ENCODE results near the gene UBE2C. TPM values are rescaled to one million over a fixed set of nuclear protein-coding genes. Genes with fewer than 3 reads are reported as not detected.

UBE2C gene
- total RNA-seq, 1 donor from 2014 or later = 1.4 TPM

DNA sequence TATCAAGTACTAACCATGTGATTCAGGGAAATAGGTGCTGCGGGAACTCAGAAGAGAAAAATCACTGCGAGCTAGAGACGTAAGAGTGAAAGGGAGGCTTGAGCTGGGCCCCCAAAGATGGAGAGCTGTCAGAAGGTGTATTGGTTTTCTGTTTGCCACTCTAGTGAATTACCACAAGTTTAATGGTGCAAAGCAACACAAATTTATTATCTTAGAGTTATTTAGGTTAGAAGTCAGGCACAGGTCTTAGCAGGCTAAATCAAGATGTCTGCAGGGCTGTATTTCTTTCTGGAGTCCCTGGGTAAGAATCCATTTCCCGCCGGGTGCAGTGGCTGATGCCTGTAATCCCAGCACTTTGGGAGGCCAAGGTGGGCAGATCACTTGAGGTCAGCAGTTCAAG, 47.5 kb downstream of the UBE2C start:
- Histone ChIP-seq H3K4me1 (peaks cover 21% of the 10 kb centered on the region), H3K4me3 (no peak overlapping the region), H3K9me3 (no peaks in the 10 kb centered on the region), H3K27me3 (no peaks in the 10 kb centered on the region), H3K27ac (no peak overlapping the region), H3K36me3 (no peaks in the 10 kb centered on the region)
- intact Hi-C loops (cut with DNase I) = no loop called here
- DNase-seq = no peak
- ATAC-seq = no peak
- TF ChIP-seq, protein P1, sequence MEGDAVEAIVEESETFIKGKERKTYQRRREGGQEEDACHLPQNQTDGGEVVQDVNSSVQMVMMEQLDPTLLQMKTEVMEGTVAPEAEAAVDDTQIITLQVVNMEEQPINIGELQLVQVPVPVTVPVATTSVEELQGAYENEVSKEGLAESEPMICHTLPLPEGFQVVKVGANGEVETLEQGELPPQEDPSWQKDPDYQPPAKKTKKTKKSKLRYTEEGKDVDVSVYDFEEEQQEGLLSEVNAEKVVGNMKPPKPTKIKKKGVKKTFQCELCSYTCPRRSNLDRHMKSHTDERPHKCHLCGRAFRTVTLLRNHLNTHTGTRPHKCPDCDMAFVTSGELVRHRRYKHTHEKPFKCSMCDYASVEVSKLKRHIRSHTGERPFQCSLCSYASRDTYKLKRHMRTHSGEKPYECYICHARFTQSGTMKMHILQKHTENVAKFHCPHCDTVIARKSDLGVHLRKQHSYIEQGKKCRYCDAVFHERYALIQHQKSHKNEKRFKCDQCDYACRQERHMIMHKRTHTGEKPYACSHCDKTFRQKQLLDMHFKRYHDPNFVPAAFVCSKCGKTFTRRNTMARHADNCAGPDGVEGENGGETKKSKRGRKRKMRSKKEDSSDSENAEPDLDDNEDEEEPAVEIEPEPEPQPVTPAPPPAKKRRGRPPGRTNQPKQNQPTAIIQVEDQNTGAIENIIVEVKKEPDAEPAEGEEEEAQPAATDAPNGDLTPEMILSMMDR (IDR thresholded peaks at IDR 0.05) = no peak

DNA sequence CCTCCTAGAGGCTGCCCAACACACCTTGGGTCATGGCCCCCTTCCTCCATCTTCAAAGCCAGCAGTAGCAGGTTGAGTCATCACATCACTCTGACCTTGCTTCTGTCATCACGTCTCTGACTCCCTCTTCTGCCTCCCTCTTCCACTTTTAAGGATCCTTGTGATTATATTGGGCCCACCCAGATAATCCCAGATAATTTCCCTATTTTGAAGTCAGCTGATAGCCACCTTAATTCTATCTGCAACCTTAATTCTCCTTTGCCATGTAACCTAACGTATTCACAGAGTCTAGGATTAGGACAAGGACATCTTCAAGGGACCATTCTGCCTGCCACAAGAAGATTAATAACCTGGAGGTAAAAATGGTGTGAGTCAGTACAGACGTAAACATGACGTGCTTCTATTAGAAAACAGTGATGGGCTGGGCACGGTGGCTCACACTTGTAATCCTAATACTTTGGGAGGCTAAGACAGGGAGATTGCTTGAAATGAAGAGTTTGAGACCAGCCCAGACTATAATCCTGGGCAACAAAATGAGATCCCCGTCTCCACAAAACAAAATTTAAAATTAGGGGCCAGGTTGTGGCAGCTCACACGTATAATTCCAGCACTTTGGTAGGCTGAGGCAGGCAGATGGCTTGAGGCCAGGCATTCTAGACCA, 48.2 kb downstream of the UBE2C start:
- Histone ChIP-seq H3K36me3 (no peaks in the 10 kb centered on the region), H3K4me1 (peaks cover 15% of the 10 kb centered on the region), H3K27me3 (no peaks in the 10 kb centered on the region), H3K9me3 (no peaks in the 10 kb centered on the region), H3K4me3 (no peak overlapping the region), H3K27ac (no peak overlapping the region)
- DNase-seq (no peak), ATAC-seq (no peak)
- TF ChIP-seq, protein P1 (IDR thresholded peaks at IDR 0.05) = no peak
- intact Hi-C loops (cut with DNase I) = no loop called here

DNA sequence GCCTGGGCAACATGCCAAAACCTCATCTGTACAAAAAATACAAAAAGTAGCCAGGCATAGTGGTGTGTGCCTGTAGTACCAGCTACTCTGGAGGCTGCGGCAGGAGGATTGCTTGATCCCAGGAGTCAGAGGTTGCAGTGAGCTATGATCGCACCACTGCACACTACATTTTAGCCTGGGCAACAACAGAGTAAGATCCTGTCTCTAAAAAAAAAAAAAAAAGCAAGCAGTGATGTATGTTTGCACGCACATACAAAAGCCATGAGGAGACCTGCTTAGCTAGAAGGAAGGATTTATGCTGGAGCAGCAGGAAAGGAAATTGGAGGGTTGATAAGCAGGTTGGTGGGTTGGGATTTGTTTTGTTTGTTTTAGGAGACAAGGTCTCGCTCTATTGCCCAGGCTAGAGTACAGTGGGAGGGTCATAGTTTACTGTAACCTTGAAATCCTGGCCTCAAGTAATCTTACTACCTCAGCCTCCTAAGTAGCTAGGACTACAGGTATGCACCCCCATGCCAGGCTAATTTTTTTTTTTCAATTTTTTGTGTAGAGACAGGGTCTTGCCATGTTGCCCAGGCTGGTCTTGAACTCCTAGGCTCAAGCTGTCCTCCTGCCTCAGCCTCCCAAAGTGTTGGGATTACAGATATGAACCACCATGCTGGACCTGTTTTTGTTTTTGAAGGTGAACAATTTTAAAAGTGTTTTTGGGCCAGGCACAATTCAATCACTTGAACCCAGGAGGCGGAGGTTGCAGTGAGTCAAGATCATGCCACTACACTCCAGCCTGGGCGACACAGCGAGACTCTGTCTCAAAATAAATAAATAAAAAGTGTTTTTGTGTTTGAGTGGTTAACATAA, 49.0 kb downstream of the UBE2C start:
- no peak for DNase-seq
- no peak overlapping the region for H3K4me3 ChIP-seq
- H3K36me3 ChIP-seq = no peaks in the 10 kb centered on the region
- no peaks in the 10 kb centered on the region for H3K9me3 ChIP-seq
- peaks cover 7% of the 10 kb centered on the region for H3K4me1 ChIP-seq
- intact Hi-C loops (cut with DNase I) = no loop called here
- no peak overlapping the region for H3K27ac ChIP-seq
- TF ChIP-seq, protein P1 (IDR thresholded peaks at IDR 0.05) = no peak
- H3K27me3 ChIP-seq = no peaks in the 10 kb centered on the region
- ATAC-seq = no peak

GRCh38 chr20:45863543-45864470, 51.4 kb downstream of the UBE2C start:
- H3K27ac ChIP-seq = no peak overlapping the region

DNA sequence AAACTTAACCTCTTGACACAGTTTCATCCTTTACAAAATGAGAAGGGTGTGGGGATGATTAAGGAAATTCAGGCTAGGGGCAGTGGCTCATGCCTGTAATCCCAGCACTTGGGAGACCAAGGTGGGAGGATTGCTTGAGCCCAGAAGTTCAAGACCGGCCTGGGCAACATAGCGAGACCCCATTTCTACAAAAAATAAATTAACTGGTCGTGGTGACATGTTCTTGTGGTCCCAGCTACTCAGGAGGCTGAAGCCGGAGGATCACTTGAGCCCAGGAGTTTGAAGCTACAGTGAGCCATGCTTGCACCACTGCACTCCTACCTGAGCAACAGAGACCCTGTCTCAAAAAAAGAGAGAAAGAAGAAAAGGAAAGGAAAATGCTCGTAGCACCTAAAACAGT, 54.0 kb downstream of the UBE2C start:
- Histone ChIP-seq H3K4me1 (no peaks in the 10 kb centered on the region), H3K27me3 (no peaks in the 10 kb centered on the region), H3K36me3 (no peaks in the 10 kb centered on the region), H3K9me3 (no peaks in the 10 kb centered on the region), H3K27ac (no peak overlapping the region), H3K4me3 (no peak overlapping the region)
- ATAC-seq = no peak
- no peak for DNase-seq
- intact Hi-C loops (cut with DNase I) = no loop called here
- TF ChIP-seq, protein P1 (IDR thresholded peaks at IDR 0.05) = no peak

More at GRCh38 chr20:45863543-45864470, 51.4 kb downstream of the UBE2C start:
- Histone ChIP-seq H3K4me3 (no peak overlapping the region), H3K27me3 (no peaks in the 10 kb centered on the region), H3K36me3 (no peaks in the 10 kb centered on the region), H3K9me3 (no peaks in the 10 kb centered on the region), H3K4me1 (no peaks in the 10 kb centered on the region)
- no peak for DNase-seq
- no peak for ATAC-seq
- intact Hi-C loops (cut with DNase I) = no loop called here
- TF ChIP-seq, protein P1 (IDR thresholded peaks at IDR 0.05) = no peak

All from upper lobe of right lung (tissue), 1 donor.